ENCODE data around the gene TERC. TPM values are rescaled to one million over a fixed set of nuclear protein-coding genes. Genes with fewer than 3 reads are reported as not detected.
"Not testable (repeated sequence)": the region's sequence is repeated elsewhere in the genome, so short reads cannot be mapped to it uniquely, and the experiment has no call there.

Gene TERC
- total RNA-seq, 3 donors from 2014 or later: 2.3 to 7.6 TPM; not detected in 1

DNA sequence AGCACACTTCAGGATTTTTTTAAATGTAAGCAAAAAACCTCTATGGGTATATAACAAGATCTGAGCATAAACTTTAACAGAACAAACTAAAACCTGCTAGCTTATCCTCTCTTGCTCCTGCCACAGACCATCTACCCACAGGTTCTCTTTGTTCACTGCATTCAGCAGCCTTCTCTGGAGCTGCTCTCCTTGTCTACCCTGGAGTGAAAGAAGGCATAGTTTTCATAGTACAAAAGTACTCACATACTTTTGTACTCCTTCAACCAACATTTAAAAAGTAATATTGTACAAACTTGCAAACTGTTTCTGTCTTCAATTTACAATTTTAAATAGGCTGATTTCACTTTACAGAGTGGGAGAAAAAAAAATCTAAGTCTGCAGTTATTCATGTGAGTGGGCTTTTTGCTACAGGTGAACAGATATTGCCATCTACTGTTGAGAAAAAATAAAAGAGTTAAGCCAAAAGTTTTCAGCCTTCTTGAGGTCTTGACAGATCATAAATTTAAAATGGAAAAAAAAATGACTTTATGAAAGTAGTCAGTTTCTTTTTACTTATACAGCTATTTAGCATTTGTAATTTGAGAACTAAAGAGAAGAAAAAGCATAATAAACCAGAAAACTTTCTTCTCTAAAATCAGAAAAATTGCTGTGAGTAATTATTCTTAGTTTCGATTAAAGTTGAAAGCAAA is 20.4 kb downstream of the TERC start:
- intact Hi-C loops (cut with DNase I, micrococcal nuclease): no loop called here
- H3K36me3 ChIP-seq (ENCODE audit: low read depth): no peaks in the 10 kb centered on the region
- ATAC-seq (no peak), DNase-seq (no peak)
- no peaks in the 10 kb centered on the region for H3K4me1 ChIP-seq (ENCODE audit: low read depth)
- no peaks in the 10 kb centered on the region for H3K9me3 ChIP-seq
- TF ChIP-seq, protein P1, sequence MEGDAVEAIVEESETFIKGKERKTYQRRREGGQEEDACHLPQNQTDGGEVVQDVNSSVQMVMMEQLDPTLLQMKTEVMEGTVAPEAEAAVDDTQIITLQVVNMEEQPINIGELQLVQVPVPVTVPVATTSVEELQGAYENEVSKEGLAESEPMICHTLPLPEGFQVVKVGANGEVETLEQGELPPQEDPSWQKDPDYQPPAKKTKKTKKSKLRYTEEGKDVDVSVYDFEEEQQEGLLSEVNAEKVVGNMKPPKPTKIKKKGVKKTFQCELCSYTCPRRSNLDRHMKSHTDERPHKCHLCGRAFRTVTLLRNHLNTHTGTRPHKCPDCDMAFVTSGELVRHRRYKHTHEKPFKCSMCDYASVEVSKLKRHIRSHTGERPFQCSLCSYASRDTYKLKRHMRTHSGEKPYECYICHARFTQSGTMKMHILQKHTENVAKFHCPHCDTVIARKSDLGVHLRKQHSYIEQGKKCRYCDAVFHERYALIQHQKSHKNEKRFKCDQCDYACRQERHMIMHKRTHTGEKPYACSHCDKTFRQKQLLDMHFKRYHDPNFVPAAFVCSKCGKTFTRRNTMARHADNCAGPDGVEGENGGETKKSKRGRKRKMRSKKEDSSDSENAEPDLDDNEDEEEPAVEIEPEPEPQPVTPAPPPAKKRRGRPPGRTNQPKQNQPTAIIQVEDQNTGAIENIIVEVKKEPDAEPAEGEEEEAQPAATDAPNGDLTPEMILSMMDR (IDR thresholded peaks at IDR 0.05): no peak
- no peak overlapping the region for H3K4me3 ChIP-seq

DNA sequence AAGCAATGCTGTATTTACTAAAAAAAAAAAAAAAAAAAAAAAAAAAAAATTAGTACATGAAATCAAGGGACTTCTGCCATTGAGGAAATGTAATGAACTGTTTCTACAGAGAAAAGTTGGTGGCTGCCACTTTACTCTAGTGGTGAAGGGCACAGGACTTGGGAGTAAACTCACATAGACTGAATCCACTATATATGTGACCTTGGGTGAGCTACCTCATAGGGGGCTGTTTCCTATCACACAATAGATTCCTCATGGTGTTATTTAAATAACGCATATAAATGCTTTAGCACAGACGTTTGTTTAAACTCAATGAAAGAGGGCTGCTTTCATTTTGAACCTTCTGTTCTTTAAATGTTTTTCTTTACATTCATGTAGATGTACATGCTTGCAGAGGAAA is 25.8 kb downstream of the TERC start:
- intact Hi-C loops (cut with DNase I, micrococcal nuclease): no loop called here
- DNase-seq (no peak), ATAC-seq (no peak)
- Histone ChIP-seq H3K4me3 (no peak overlapping the region), H3K9me3 (peaks cover 4% of the 10 kb centered on the region), H3K4me1 (ENCODE audit: low read depth) (no peaks in the 10 kb centered on the region), H3K36me3 (ENCODE audit: low read depth) (no peaks in the 10 kb centered on the region)
- TF ChIP-seq, protein P1 (IDR thresholded peaks at IDR 0.05): no peak

DNA sequence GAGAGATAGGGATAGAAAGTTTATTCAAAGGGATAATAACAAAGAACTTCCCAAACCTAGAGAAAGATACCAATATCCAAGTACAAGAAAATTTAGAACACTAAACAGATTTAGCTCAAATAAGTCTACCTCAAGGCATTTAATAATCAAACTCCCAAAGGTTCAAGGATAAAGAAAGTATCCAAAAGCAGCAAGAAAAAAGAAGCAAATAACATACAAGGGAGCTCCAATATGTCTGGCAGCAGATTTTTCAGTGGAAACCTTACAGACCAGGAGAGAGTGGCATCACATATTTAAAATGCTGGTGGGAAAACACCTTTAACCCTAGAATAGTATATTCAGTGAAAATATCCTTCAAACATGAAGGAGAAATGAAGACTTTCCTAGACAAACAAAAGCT is 33.0 kb downstream of the TERC start:
- H3K4me3 ChIP-seq; intact Hi-C loops (cut with DNase I, micrococcal nuclease); H3K4me1 ChIP-seq (ENCODE audit: low read depth); H3K36me3 ChIP-seq (ENCODE audit: low read depth); DNase-seq; H3K9me3 ChIP-seq; ATAC-seq: not testable (repeated sequence)

DNA sequence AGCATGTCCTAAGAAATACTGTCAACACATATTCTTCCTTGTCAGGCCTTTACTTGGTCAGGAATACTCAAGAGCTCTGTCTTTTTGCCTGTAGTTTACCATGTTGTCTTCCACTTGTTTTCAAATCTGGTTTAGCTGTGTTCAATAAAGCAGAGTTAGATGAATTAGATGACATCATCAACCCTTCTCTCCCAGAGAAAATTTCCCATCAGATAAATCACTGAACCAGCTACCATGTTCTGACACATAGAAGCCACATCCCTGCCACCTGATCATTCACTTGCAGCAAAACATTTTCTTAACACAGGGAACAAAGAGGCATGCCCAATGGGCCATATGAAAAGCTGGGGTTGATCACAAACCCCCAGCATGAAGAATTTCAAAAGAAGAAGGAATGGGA is 42.1 kb downstream of the TERC start:
- no peaks in the 10 kb centered on the region for H3K36me3 ChIP-seq (ENCODE audit: low read depth)
- H3K4me3 ChIP-seq: no peak overlapping the region
- DNase-seq: no peak
- no peak for ATAC-seq
- no peaks in the 10 kb centered on the region for H3K9me3 ChIP-seq
- H3K4me1 ChIP-seq (ENCODE audit: low read depth): no peaks in the 10 kb centered on the region
- TF ChIP-seq, protein P1 (IDR thresholded peaks at IDR 0.05): no peak
- intact Hi-C loops (cut with DNase I, micrococcal nuclease): no loop called here

DNA sequence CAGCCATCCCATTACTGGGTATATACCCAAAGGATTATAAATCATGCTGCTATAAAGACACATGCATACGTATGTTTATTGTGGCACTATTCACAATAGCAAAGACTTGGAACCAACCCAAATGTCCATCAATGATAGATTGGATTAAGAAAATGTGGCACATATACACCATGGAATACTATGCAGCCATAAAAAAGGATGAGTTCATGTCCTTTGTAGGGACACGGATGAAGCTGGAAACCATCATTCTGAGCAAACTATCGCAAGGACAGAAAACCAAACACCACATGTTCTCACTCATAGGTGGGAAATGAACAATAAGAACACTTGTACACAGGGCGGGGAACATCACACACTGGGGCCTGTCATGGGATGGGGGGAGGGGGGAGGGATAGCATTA is 46.4 kb downstream of the TERC start:
- H3K9me3 ChIP-seq; H3K4me3 ChIP-seq; ATAC-seq; H3K36me3 ChIP-seq (ENCODE audit: low read depth); DNase-seq; intact Hi-C loops (cut with DNase I, micrococcal nuclease); H3K4me1 ChIP-seq (ENCODE audit: low read depth): not testable (repeated sequence)

Other genes with a start within 250 kb of the TERC start
- gene MECOM, start 101.3 kb downstream of the TERC start, total RNA-seq: 100 to 1,000 TPM in 1 of 3 donors, 10 to 100 TPM in 2; 39.8 to 105 (median 90.5) TPM
- 1 to 10 TPM in 2 of 3 donors, under 1 TPM in 1; 0.90 to 1.1 (median 1.0) TPM for gene ACTRT3, start 4.5 kb upstream of the TERC start, total RNA-seq
- 10 to 100 TPM; 11.6 to 17.4 (median 13.7) TPM for gene MYNN, start 8.3 kb upstream of the TERC start, total RNA-seq
- under 1 TPM in 1 of 3 donors, not detected in 2; 0.22 TPM for gene LRRIQ4, start 47.8 kb upstream of the TERC start, total RNA-seq
- gene LRRC34, start 47.8 kb upstream of the TERC start, total RNA-seq: 1 to 10 TPM in 1 of 3 donors, under 1 TPM in 2; 0.49 to 1.6 (median 0.67) TPM
- gene LRRC31, start 104.9 kb upstream of the TERC start, total RNA-seq: 10 to 100 TPM; 16.5 to 63.8 (median 42.6) TPM
- not detected for gene SAMD7, start 146.5 kb upstream of the TERC start, total RNA-seq
- gene SEC62, start 201.7 kb upstream of the TERC start, total RNA-seq: 100 to 1,000 TPM in 1 of 3 donors, 10 to 100 TPM in 2; 83.2 to 166 (median 85.9) TPM

Data from mucosa of descending colon (tissue), 3 donors.